ENCODE data around the gene TCP10L.
"Not testable (repeated sequence)": the region's sequence is repeated elsewhere in the genome, so short reads cannot be mapped to it uniquely, and the experiment has no call there.

TCP10L gene

GRCh38 chr21:32565856-32566465 lies 19.4 kb downstream of the TCP10L start:
- DNase-seq (ENCODE audit: low read depth, low spot score) = no peak
- no peaks in the 10 kb centered on the region for H3K4me1 ChIP-seq (ENCODE audit: insufficient read depth, insufficient read length)

GRCh38 chr21:32562915-32563314 lies 22.4 kb downstream of the TCP10L start:
- TF ChIP-seq ZNF274 (IDR thresholded peaks at IDR 0.05; ENCODE audit: low read depth, low read length) = no peak
- TF ChIP-seq YY1 (IDR thresholded peaks at IDR 0.05; ENCODE audit: insufficient read depth, insufficient read length) = no peak
- TF ChIP-seq SUZ12 (IDR thresholded peaks at IDR 0.05; ENCODE audit: extremely low read depth, insufficient read depth, insufficient read length) = no peak
- H3K27me3 ChIP-seq (ENCODE audit: insufficient read depth, insufficient read length) = peaks cover 3% of the 10 kb centered on the region
- no peak overlapping the region for H3K9ac ChIP-seq (ENCODE audit: insufficient read length, low read depth)
- no peaks in the 10 kb centered on the region for H3K4me1 ChIP-seq (ENCODE audit: insufficient read depth, insufficient read length)
- no peak overlapping the region for H3K4me3 ChIP-seq (ENCODE audit: insufficient read length, low read depth)
- DNase-seq (ENCODE audit: low read depth, low spot score) = no peak
- H3K36me3 ChIP-seq (ENCODE audit: insufficient read depth, insufficient read length, low read length) = no peaks in the 10 kb centered on the region
- peaks cover 14% of the 10 kb centered on the region for H3K9me3 ChIP-seq (ENCODE audit: insufficient read depth, low read length)

More at GRCh38 chr21:32565856-32566465, 19.4 kb downstream of the TCP10L start:
- TF ChIP-seq SUZ12 (IDR thresholded peaks at IDR 0.05; ENCODE audit: extremely low read depth, insufficient read depth, insufficient read length) (no peak), ZNF274 (IDR thresholded peaks at IDR 0.05; ENCODE audit: low read depth, low read length) (no peak), YY1 (IDR thresholded peaks at IDR 0.05; ENCODE audit: insufficient read depth, insufficient read length) (no peak)
- H3K4me3 ChIP-seq (ENCODE audit: insufficient read length, low read depth) = no peak overlapping the region
- peaks cover 15% of the 10 kb centered on the region for H3K27me3 ChIP-seq (ENCODE audit: insufficient read depth, insufficient read length)
- H3K9ac ChIP-seq (ENCODE audit: insufficient read length, low read depth) = no peak overlapping the region
- H3K36me3 ChIP-seq (ENCODE audit: insufficient read depth, insufficient read length, low read length) = no peaks in the 10 kb centered on the region
- peaks cover 14% of the 10 kb centered on the region for H3K9me3 ChIP-seq (ENCODE audit: insufficient read depth, low read length)

- TF ChIP-seq YY1 (IDR thresholded peaks at IDR 0.05; ENCODE audit: insufficient read depth, insufficient read length) = no peak
- no peak for TF ChIP-seq ZNF274 (IDR thresholded peaks at IDR 0.05; ENCODE audit: low read depth, low read length)
- no peak for TF ChIP-seq SUZ12 (IDR thresholded peaks at IDR 0.05; ENCODE audit: extremely low read depth, insufficient read depth, insufficient read length)
- H3K9me3 ChIP-seq (ENCODE audit: insufficient read depth, low read length) = peaks cover 14% of the 10 kb centered on the region
- peak; percentile 66 for DNase-seq (ENCODE audit: low read depth, low spot score)
- no peaks in the 10 kb centered on the region for H3K36me3 ChIP-seq (ENCODE audit: insufficient read depth, insufficient read length, low read length)
- H3K9ac ChIP-seq (ENCODE audit: insufficient read length, low read depth) = no peak overlapping the region
- H3K27me3 ChIP-seq (ENCODE audit: insufficient read depth, insufficient read length) = peaks cover 1% of the 10 kb centered on the region
- H3K4me1 ChIP-seq (ENCODE audit: insufficient read depth, insufficient read length) = no peaks in the 10 kb centered on the region
- no peak overlapping the region for H3K4me3 ChIP-seq (ENCODE audit: insufficient read length, low read depth)
Measured at GRCh38 chr21:32562426-32562825, 22.9 kb downstream of the TCP10L start.

- H3K9me3 ChIP-seq (ENCODE audit: insufficient read depth, low read length) = peaks cover 14% of the 10 kb centered on the region
- not testable (repeated sequence) for H3K4me1 ChIP-seq (ENCODE audit: insufficient read depth, insufficient read length); H3K27me3 ChIP-seq (ENCODE audit: insufficient read depth, insufficient read length); H3K36me3 ChIP-seq (ENCODE audit: insufficient read depth, insufficient read length, low read length); H3K9ac ChIP-seq (ENCODE audit: insufficient read length, low read depth); H3K4me3 ChIP-seq (ENCODE audit: insufficient read length, low read depth)
- DNase-seq (ENCODE audit: low read depth, low spot score) = peak; percentile 65
Measured at GRCh38 chr21:32561476-32561875, 23.8 kb downstream of the TCP10L start.

GRCh38 chr21:32560896-32561295 lies 24.4 kb downstream of the TCP10L start:
- DNase-seq (ENCODE audit: low read depth, low spot score) = peak; percentile 48
- no peaks in the 10 kb centered on the region for H3K4me1 ChIP-seq (ENCODE audit: insufficient read depth, insufficient read length)
- no peaks in the 10 kb centered on the region for H3K36me3 ChIP-seq (ENCODE audit: insufficient read depth, insufficient read length, low read length)
- H3K9me3 ChIP-seq (ENCODE audit: insufficient read depth, low read length) = peaks cover 14% of the 10 kb centered on the region
- H3K4me3 ChIP-seq (ENCODE audit: insufficient read length, low read depth) = no peak overlapping the region
- no peaks in the 10 kb centered on the region for H3K27me3 ChIP-seq (ENCODE audit: insufficient read depth, insufficient read length)
- no peak overlapping the region for H3K9ac ChIP-seq (ENCODE audit: insufficient read length, low read depth)
- no peak for TF ChIP-seq ZNF274 (IDR thresholded peaks at IDR 0.05; ENCODE audit: low read depth, low read length)
- TF ChIP-seq YY1 (IDR thresholded peaks at IDR 0.05; ENCODE audit: insufficient read depth, insufficient read length) = no peak
- TF ChIP-seq SUZ12 (IDR thresholded peaks at IDR 0.05; ENCODE audit: extremely low read depth, insufficient read depth, insufficient read length) = no peak

GRCh38 chr21:32559006-32559610 lies 26.2 kb downstream of the TCP10L start:
- no peak for DNase-seq (ENCODE audit: low read depth, low spot score)
- H3K9ac ChIP-seq (ENCODE audit: insufficient read length, low read depth) = no peak overlapping the region
- no peaks in the 10 kb centered on the region for H3K27me3 ChIP-seq (ENCODE audit: insufficient read depth, insufficient read length)
- no peaks in the 10 kb centered on the region for H3K9me3 ChIP-seq (ENCODE audit: insufficient read depth, low read length)
- H3K36me3 ChIP-seq (ENCODE audit: insufficient read depth, insufficient read length, low read length) = no peaks in the 10 kb centered on the region
- H3K4me1 ChIP-seq (ENCODE audit: insufficient read depth, insufficient read length) = no peaks in the 10 kb centered on the region
- no peak overlapping the region for H3K4me3 ChIP-seq (ENCODE audit: insufficient read length, low read depth)
- TF ChIP-seq YY1 (IDR thresholded peaks at IDR 0.05; ENCODE audit: insufficient read depth, insufficient read length) = no peak
- no peak for TF ChIP-seq ZNF274 (IDR thresholded peaks at IDR 0.05; ENCODE audit: low read depth, low read length)
- no peak for TF ChIP-seq SUZ12 (IDR thresholded peaks at IDR 0.05; ENCODE audit: extremely low read depth, insufficient read depth, insufficient read length)

GRCh38 chr21:32558106-32558505 lies 27.2 kb downstream of the TCP10L start:
- no peaks in the 10 kb centered on the region for H3K9me3 ChIP-seq (ENCODE audit: insufficient read depth, low read length)
- TF ChIP-seq ZNF274 (IDR thresholded peaks at IDR 0.05; ENCODE audit: low read depth, low read length) (no peak), SUZ12 (IDR thresholded peaks at IDR 0.05; ENCODE audit: extremely low read depth, insufficient read depth, insufficient read length) (no peak), YY1 (IDR thresholded peaks at IDR 0.05; ENCODE audit: insufficient read depth, insufficient read length) (no peak)
- no peaks in the 10 kb centered on the region for H3K27me3 ChIP-seq (ENCODE audit: insufficient read depth, insufficient read length)
- H3K9ac ChIP-seq (ENCODE audit: insufficient read length, low read depth) = no peak overlapping the region
- H3K4me1 ChIP-seq (ENCODE audit: insufficient read depth, insufficient read length) = no peaks in the 10 kb centered on the region
- DNase-seq (ENCODE audit: low read depth, low spot score) = no peak
- H3K4me3 ChIP-seq (ENCODE audit: insufficient read length, low read depth) = no peak overlapping the region
- no peaks in the 10 kb centered on the region for H3K36me3 ChIP-seq (ENCODE audit: insufficient read depth, insufficient read length, low read length)

Data from NT2/D1 (cell line).